Measurements from ENCODE around the gene MIGA2. TPM values are rescaled to one million over a fixed set of nuclear protein-coding genes. Genes with fewer than 3 reads are reported as not detected.

The MIGA2 gene
- total RNA-seq, 1 donor from 2014 or later, result 10.8 TPM

DNA sequence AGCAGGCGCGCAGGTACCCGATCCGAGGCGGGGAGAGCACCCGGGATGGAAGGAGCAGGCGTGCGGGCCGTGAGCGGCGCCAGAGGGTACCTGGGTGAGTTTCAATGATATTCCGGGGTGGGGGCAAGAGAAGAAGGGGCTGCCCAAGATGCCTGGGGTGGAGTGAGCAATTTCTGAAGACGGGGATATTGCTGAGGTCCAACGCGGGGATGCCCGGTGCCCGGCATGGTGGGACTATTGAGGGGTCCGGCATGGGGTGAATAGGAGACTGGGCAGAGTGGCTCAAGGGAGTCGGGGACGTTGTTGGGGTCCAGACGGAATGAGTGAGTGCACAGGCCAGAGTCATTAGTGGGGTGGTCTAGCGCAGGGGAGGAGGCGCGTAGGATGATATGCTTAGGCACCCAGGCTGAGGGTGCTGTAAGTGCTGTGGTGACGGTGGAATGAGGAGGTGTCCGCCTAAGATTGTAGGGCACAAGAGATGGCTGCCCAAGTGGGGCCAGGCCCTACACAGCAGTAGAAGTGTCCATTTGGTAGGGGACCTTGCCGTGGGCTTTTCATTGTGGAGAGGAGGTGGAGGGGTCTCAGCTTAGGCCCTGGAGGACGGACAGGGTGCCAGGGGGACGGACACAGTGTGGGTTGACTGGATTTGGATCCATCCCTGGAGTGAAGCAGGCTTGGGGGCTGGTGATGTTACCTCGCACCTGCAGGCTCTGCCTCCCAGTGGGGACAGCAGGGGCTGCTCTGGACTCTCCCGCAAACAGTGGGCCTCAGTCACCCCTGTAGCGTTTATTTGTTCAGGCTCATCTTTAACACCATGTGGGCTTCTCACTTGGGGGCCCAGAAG, 719 bp downstream of the MIGA2 start:
- Mint-ChIP-seq H3K27me3 (ENCODE audit: insufficient read depth, low read depth) (peaks cover 8% of the 10 kb centered on the region), H3K4me1 (peaks cover 22% of the 10 kb centered on the region), H3K9me3 (no peaks in the 10 kb centered on the region), H3K4me3 (peak overlapping the region; percentile 98), H3K36me3 (peaks cover 3% of the 10 kb centered on the region), H3K27ac (peak overlapping the region; percentile 48)
- H3K9ac ChIP-seq, result peak overlapping the region; percentile 63
- H3K4me2 ChIP-seq, result peak overlapping the region; percentile 96
- DNase-seq (ENCODE audit: low spot score), result no peak
- peaks cover 35% of the 10 kb centered on the region for H3K79me2 ChIP-seq (ENCODE audit: low read depth)
- H3K27me3 ChIP-seq, result no peaks in the 10 kb centered on the region
- H3K4me1 ChIP-seq, result peaks cover 4% of the 10 kb centered on the region
- H4K20me1 ChIP-seq (ENCODE audit: low read depth), result peaks cover 13% of the 10 kb centered on the region
- peak overlapping the region; percentile 30 for H2AFZ ChIP-seq (replicated peaks)
- H3F3A ChIP-seq (ENCODE audit: low read depth), result peaks cover 8% of the 10 kb centered on the region
- no peak for TF ChIP-seq EZH2phosphoT487 (IDR thresholded peaks at IDR 0.05)
- TF ChIP-seq EZH2 (IDR thresholded peaks at IDR 0.05), result no peak
- H3K4me3 ChIP-seq, result peak overlapping the region; percentile 72
- H3K27ac ChIP-seq, result no peak overlapping the region
- no peaks in the 10 kb centered on the region for H3K36me3 ChIP-seq
- H3K9me3 ChIP-seq (ENCODE audit: low read depth), result no peaks in the 10 kb centered on the region

DNA sequence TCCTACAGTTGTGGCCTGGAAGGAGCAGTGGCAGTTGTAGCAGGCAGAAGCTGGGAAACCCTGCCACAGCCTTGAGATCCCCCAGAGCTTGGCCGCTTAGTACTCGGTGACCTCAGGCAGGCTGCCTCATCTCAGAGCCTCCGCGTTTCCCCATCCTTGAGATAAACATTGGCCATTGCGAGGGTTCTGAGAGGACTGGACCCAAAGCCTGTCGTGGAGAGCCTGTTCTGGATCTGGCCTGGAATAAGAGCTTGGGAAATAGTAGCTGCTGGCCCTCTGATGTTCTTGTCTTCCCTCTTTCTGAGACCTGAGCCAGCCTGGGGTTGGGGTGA, 1.3 kb downstream of the MIGA2 start:
- H3K4me1 ChIP-seq, result peaks cover 4% of the 10 kb centered on the region
- Mint-ChIP-seq H3K27ac (no peak overlapping the region), H3K4me3 (peak overlapping the region; percentile 98), H3K9me3 (no peaks in the 10 kb centered on the region), H3K4me1 (peaks cover 22% of the 10 kb centered on the region), H3K36me3 (peaks cover 6% of the 10 kb centered on the region), H3K27me3 (ENCODE audit: insufficient read depth, low read depth) (peaks cover 8% of the 10 kb centered on the region)
- no peaks in the 10 kb centered on the region for H3K27me3 ChIP-seq
- peaks cover 35% of the 10 kb centered on the region for H3K79me2 ChIP-seq (ENCODE audit: low read depth)
- H4K20me1 ChIP-seq (ENCODE audit: low read depth), result peaks cover 13% of the 10 kb centered on the region
- peak overlapping the region; percentile 96 for H3K4me2 ChIP-seq
- no peak for DNase-seq (ENCODE audit: low spot score)
- H3K36me3 ChIP-seq, result no peaks in the 10 kb centered on the region
- H3K4me3 ChIP-seq, result peak overlapping the region; percentile 72
- no peak overlapping the region for H3K9ac ChIP-seq
- no peak overlapping the region for H2AFZ ChIP-seq (replicated peaks)
- H3F3A ChIP-seq (ENCODE audit: low read depth), result peaks cover 8% of the 10 kb centered on the region
- no peak for TF ChIP-seq EZH2phosphoT487 (IDR thresholded peaks at IDR 0.05)
- TF ChIP-seq, protein P1, sequence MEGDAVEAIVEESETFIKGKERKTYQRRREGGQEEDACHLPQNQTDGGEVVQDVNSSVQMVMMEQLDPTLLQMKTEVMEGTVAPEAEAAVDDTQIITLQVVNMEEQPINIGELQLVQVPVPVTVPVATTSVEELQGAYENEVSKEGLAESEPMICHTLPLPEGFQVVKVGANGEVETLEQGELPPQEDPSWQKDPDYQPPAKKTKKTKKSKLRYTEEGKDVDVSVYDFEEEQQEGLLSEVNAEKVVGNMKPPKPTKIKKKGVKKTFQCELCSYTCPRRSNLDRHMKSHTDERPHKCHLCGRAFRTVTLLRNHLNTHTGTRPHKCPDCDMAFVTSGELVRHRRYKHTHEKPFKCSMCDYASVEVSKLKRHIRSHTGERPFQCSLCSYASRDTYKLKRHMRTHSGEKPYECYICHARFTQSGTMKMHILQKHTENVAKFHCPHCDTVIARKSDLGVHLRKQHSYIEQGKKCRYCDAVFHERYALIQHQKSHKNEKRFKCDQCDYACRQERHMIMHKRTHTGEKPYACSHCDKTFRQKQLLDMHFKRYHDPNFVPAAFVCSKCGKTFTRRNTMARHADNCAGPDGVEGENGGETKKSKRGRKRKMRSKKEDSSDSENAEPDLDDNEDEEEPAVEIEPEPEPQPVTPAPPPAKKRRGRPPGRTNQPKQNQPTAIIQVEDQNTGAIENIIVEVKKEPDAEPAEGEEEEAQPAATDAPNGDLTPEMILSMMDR (IDR thresholded peaks at IDR 0.05), result no peak
- no peak for TF ChIP-seq EZH2 (IDR thresholded peaks at IDR 0.05)
- no peaks in the 10 kb centered on the region for H3K9me3 ChIP-seq (ENCODE audit: low read depth)
- no peak overlapping the region for H3K27ac ChIP-seq

DNA sequence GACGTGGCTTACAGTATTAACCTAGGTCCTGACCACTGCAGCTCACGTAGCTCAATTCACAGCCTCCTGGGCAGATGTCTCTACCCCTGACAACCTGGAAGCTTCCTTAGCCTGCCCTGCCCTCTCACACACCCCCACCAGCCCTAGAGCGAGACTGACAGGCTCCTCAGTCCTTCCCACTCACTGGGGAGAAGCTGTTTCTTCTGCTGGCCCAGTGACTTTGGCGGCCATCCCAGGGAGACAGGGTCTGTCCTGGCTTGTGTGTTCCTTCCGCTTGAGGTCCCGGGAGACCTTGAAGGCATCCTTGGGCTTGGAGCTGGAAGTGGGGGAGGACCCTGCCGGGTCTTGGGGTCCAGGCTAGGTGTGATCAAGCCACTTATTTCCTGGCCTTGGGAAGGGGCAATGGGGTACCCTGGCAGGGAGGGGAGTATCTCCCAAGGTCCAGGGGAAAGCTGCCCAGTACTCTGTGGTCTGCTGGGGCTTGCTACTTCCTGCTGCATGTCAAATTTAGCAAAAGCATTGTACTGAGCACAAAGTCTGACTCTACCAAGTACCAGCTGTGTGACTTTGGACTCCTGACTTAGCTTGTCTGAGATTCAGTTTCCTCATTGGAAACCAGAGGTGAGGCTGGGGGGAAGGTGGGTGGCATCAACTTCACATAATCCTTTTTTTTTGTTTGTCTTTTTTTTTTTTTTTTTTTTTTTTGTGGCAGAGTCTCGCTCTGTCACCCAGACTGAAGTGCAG, 1.9 kb downstream of the MIGA2 start:
- Histone ChIP-seq H4K20me1 (ENCODE audit: low read depth) (peaks cover 13% of the 10 kb centered on the region), H3K9ac (no peak overlapping the region), H3K27me3 (no peaks in the 10 kb centered on the region), H3K79me2 (ENCODE audit: low read depth) (peaks cover 35% of the 10 kb centered on the region), H3K27ac (no peak overlapping the region), H3K4me1 (peaks cover 4% of the 10 kb centered on the region), H3K9me3 (ENCODE audit: low read depth) (no peaks in the 10 kb centered on the region), H3K36me3 (no peaks in the 10 kb centered on the region), H3K4me2 (peak overlapping the region; percentile 96), H2AFZ (replicated peaks) (no peak overlapping the region), H3F3A (ENCODE audit: low read depth) (peaks cover 8% of the 10 kb centered on the region), H3K4me3 (no peak overlapping the region)
- DNase-seq (ENCODE audit: low spot score), result no peak
- H3K27me3 Mint-ChIP-seq (ENCODE audit: insufficient read depth, low read depth), result peaks cover 8% of the 10 kb centered on the region
- no peak for TF ChIP-seq EZH2 (IDR thresholded peaks at IDR 0.05)
- TF ChIP-seq, protein P1 (IDR thresholded peaks at IDR 0.05), result no peak
- TF ChIP-seq EZH2phosphoT487 (IDR thresholded peaks at IDR 0.05), result no peak
- peaks cover 22% of the 10 kb centered on the region for H3K4me1 Mint-ChIP-seq
- no peak overlapping the region for H3K27ac Mint-ChIP-seq
- H3K36me3 Mint-ChIP-seq, result peaks cover 7% of the 10 kb centered on the region
- H3K9me3 Mint-ChIP-seq, result no peaks in the 10 kb centered on the region
- H3K4me3 Mint-ChIP-seq, result peak overlapping the region; percentile 98
